ENCODE data around the gene AUNIP.

Gene AUNIP

DNA sequence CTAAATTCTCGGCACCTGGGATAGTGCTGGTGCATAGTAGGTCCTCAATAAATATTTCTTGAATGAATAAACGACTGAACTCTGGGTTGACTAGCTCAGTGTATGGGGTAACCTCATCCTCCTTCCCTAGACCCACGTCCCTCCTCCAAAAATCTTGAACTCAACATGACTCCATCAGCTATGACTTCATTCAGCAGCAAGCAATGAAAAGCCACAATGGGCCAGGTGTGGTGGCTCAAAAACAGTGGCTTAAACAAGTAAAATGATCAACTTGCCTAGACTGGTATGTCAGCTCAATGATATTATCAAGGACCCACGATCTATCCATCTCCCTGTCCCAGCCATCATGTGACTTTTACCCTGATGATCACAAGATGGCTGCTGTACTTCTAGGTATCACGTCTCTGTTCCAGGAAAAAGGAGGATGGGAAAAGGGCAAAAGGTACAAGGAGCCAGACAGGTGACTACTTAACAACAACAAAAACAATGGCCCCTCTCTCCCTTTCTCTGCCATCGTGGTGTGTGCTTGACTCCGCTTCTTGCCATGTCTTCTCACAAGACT, 29.2 kb upstream of the AUNIP start:
- H3K4me1 ChIP-seq (ENCODE audit: control insufficient read depth in 2 of 2, insufficient read depth in 1 of 2, low read depth in 1 of 2, low read length in 2 of 2): peaks cover 10 to 15% of the 10 kb centered on the region in 2 donors
- no peak overlapping the region for H3K4me3 ChIP-seq (ENCODE audit: low read length in 2 of 2)
- no peak overlapping the region for H3K4ac ChIP-seq (ENCODE audit: low read length)
- no peaks in the 10 kb centered on the region for H3K27me3 ChIP-seq (ENCODE audit: control insufficient read depth in 3 of 3, insufficient read depth in 3 of 3, low read depth in 1 of 3, low read length in 3 of 3)
- H2BK12ac ChIP-seq (ENCODE audit: low read length): no peak overlapping the region
- H3K14ac ChIP-seq (ENCODE audit: low read length): no peak overlapping the region
- no peak overlapping the region for H3K27ac ChIP-seq (replicated peaks; ENCODE audit: low read length)
- H2BK120ac ChIP-seq (ENCODE audit: low read depth, low read length): no peak overlapping the region
- H2BK5ac ChIP-seq (ENCODE audit: low read length): no peak overlapping the region
- no CpG with 5 or more reads among the region's 7 CpGs for WGBS, 2 donors (ENCODE audit: extremely low coverage in 2 of 2, insufficient read length in 2 of 2, insufficient replicate concordance in 1 of 2)
- no peaks in the 10 kb centered on the region for H3K9me3 ChIP-seq (replicated peaks in 1 of 2; ENCODE audit: control insufficient read depth in 2 of 2, insufficient read depth in 1 of 2, low read depth in 1 of 2, low read length in 2 of 2)
- peaks cover 4 to 56% of the 10 kb centered on the region in 2 donors for H3K36me3 ChIP-seq (replicated peaks in 1 of 2; ENCODE audit: control insufficient read depth in 2 of 2, insufficient read depth in 2 of 2, low read length in 2 of 2)
- no peak overlapping the region for H2AK5ac ChIP-seq (ENCODE audit: low read depth, low read length)
- H3K4me2 ChIP-seq (ENCODE audit: insufficient read depth, low read length, poor library complexity, severe bottlenecking): no peak overlapping the region
- peaks cover 5% of the 10 kb centered on the region for H3K79me1 ChIP-seq (ENCODE audit: low read depth, low read length)
- no peak overlapping the region for H3K9ac ChIP-seq (ENCODE audit: low read depth, low read length, poor library complexity)
- H2AFZ ChIP-seq (ENCODE audit: low read length): no peak overlapping the region
- DNase-seq (ENCODE audit: low spot score): no peak
- no peak overlapping the region for H3K18ac ChIP-seq (ENCODE audit: low read length)
- H3K23ac ChIP-seq (ENCODE audit: low read depth, low read length, poor library complexity): no peak overlapping the region
- H2BK15ac ChIP-seq (ENCODE audit: low read length): no peak overlapping the region
- H4K8ac ChIP-seq (ENCODE audit: low read depth, low read length): no peak overlapping the region
- no peak overlapping the region for H4K91ac ChIP-seq (ENCODE audit: low read depth, low read length, poor library complexity)

DNA sequence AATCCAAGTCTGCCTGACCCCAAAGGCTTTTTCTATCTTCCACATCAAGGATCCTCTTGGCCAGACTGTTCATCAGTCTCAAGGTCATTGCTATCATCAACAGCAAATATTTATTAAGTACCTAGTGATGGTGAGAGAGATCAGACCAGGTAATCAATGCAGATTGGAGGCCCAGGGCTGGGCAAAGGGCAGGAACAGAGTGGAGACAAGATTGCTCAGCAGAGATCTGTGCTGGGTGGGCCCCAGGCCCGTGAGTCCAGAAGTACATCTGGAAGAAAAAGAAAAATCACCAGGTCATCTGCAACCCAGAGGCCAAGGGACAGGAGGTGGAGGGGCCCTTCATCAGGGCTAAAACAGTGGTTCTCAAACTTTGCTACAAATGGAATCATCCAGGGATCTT, 26.3 kb upstream of the AUNIP start:
- H3K27ac ChIP-seq (replicated peaks; ENCODE audit: low read length): no peak overlapping the region
- H3K4me3 ChIP-seq (ENCODE audit: low read length in 2 of 2): no peak overlapping the region
- no peak overlapping the region for H3K18ac ChIP-seq (ENCODE audit: low read length)

DNA sequence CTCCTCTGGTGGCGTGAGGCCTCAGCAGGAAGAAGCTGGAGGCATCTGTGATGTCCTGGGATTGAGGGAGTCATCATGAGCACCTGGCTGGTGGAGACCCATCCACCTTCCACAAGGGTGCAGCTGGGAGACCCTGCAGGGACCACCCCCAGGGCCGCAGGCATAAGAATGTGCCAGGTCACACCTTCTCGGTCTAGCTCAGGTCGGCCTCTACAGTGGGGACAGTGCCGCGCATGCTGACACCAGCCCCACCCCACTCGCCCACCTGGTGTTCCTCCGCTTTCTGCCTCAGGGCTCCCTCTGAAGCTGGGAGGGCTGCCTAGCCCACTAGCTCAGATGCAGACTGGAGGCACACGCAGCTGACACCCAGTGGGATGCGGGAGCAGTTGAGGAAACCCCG, 22.0 kb upstream of the AUNIP start:
- H2AK5ac ChIP-seq (ENCODE audit: low read depth, low read length): peak overlapping the region; percentile 71
- no peaks in the 10 kb centered on the region for H3K79me1 ChIP-seq (ENCODE audit: low read depth, low read length)
- DNase-seq (ENCODE audit: low spot score): no peak
- no peak overlapping the region for H4K8ac ChIP-seq (ENCODE audit: low read depth, low read length)
- no peak overlapping the region for H4K91ac ChIP-seq (ENCODE audit: low read depth, low read length, poor library complexity)
- H2BK5ac ChIP-seq (ENCODE audit: low read length): peak overlapping the region; percentile 2
- no peak overlapping the region for H3K18ac ChIP-seq (ENCODE audit: low read length)
- no peak overlapping the region for H3K14ac ChIP-seq (ENCODE audit: low read length)
- H3K27me3 ChIP-seq (ENCODE audit: control insufficient read depth in 3 of 3, insufficient read depth in 3 of 3, low read depth in 1 of 3, low read length in 3 of 3): peaks cover 0 to 6% (median 0%) of the 10 kb centered on the region in 3 experiments
- H3K9ac ChIP-seq (ENCODE audit: low read depth, low read length, poor library complexity): no peak overlapping the region
- no peak overlapping the region for H2BK12ac ChIP-seq (ENCODE audit: low read length)
- H3K4me3 ChIP-seq (ENCODE audit: low read length in 2 of 2): no peak overlapping the region
- no peak overlapping the region for H2BK120ac ChIP-seq (ENCODE audit: low read depth, low read length)
- H3K36me3 ChIP-seq (replicated peaks in 1 of 2; ENCODE audit: control insufficient read depth in 2 of 2, insufficient read depth in 2 of 2, low read length in 2 of 2): peaks cover 4 to 21% of the 10 kb centered on the region in 2 donors
- H3K27ac ChIP-seq (replicated peaks; ENCODE audit: low read length): no peak overlapping the region
- no peak overlapping the region for H3K4ac ChIP-seq (ENCODE audit: low read length)
- H2AFZ ChIP-seq (ENCODE audit: low read length): no peak overlapping the region
- H2BK15ac ChIP-seq (ENCODE audit: low read length): no peak overlapping the region
- H3K9me3 ChIP-seq (replicated peaks in 1 of 2; ENCODE audit: control insufficient read depth in 2 of 2, insufficient read depth in 1 of 2, low read depth in 1 of 2, low read length in 2 of 2): no peaks in the 10 kb centered on the region
- H3K23ac ChIP-seq (ENCODE audit: low read depth, low read length, poor library complexity): peak overlapping the region; percentile 17
- H3K4me2 ChIP-seq (ENCODE audit: insufficient read depth, low read length, poor library complexity, severe bottlenecking): no peak overlapping the region
- WGBS, 2 donors (ENCODE audit: extremely low coverage in 2 of 2, insufficient read length in 2 of 2, insufficient replicate concordance in 1 of 2): no CpG with 5 or more reads among the region's 11 CpGs
- peaks cover 0 to under 1% of the 10 kb centered on the region in 2 donors for H3K4me1 ChIP-seq (ENCODE audit: control insufficient read depth in 2 of 2, insufficient read depth in 1 of 2, low read depth in 1 of 2, low read length in 2 of 2)

More for the DNA sequence above, 26.3 kb upstream of the AUNIP start:
- Histone ChIP-seq H4K8ac (ENCODE audit: low read depth, low read length) (no peak overlapping the region), H3K4ac (ENCODE audit: low read length) (no peak overlapping the region), H3K14ac (ENCODE audit: low read length) (no peak overlapping the region), H3K36me3 (replicated peaks in 1 of 2; ENCODE audit: control insufficient read depth in 2 of 2, insufficient read depth in 2 of 2, low read length in 2 of 2) (peaks cover 4 to 47% of the 10 kb centered on the region in 2 donors), H3K23ac (ENCODE audit: low read depth, low read length, poor library complexity) (no peak overlapping the region), H3K27me3 (ENCODE audit: control insufficient read depth in 3 of 3, insufficient read depth in 3 of 3, low read depth in 1 of 3, low read length in 3 of 3) (no peaks in the 10 kb centered on the region), H2AFZ (ENCODE audit: low read length) (no peak overlapping the region), H4K91ac (ENCODE audit: low read depth, low read length, poor library complexity) (no peak overlapping the region), H3K9me3 (replicated peaks in 1 of 2; ENCODE audit: control insufficient read depth in 2 of 2, insufficient read depth in 1 of 2, low read depth in 1 of 2, low read length in 2 of 2) (no peaks in the 10 kb centered on the region), H3K4me1 (ENCODE audit: control insufficient read depth in 2 of 2, insufficient read depth in 1 of 2, low read depth in 1 of 2, low read length in 2 of 2) (peaks cover 0 to 5% of the 10 kb centered on the region in 2 donors), H3K4me2 (ENCODE audit: insufficient read depth, low read length, poor library complexity, severe bottlenecking) (no peak overlapping the region), H3K79me1 (ENCODE audit: low read depth, low read length) (peaks cover 3% of the 10 kb centered on the region), H2BK12ac (ENCODE audit: low read length) (no peak overlapping the region), H2BK120ac (ENCODE audit: low read depth, low read length) (no peak overlapping the region), H3K9ac (ENCODE audit: low read depth, low read length, poor library complexity) (no peak overlapping the region), H2BK15ac (ENCODE audit: low read length) (no peak overlapping the region), H2AK5ac (ENCODE audit: low read depth, low read length) (no peak overlapping the region), H2BK5ac (ENCODE audit: low read length) (no peak overlapping the region)
- no CpG with 5 or more reads among the region's 1 CpG for WGBS, 2 donors (ENCODE audit: extremely low coverage in 2 of 2, insufficient read length in 2 of 2, insufficient replicate concordance in 1 of 2)
- DNase-seq (ENCODE audit: low spot score): no peak

DNA sequence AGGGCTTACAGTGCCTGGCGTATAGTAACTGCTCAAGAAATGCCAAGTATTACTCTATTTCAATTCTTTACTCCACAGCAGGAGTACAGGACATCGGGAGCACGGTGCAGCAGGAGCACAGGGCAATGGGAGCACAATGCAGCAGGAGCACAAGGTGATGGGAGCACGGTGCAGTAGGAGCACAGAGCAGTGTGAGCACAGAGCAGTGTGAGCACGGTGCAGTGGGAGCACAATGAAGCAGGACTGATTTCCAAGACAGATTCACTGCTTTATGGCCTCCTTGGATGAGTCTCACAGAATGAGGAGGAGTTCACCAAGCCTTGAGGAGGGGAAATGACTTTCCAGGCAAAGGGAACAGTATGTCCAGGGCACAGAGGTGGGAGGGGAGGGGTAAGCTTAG, 21.3 kb upstream of the AUNIP start:
- H2BK15ac ChIP-seq (ENCODE audit: low read length): no peak overlapping the region
- peaks cover 0 to 9% (median 0%) of the 10 kb centered on the region in 3 experiments for H3K27me3 ChIP-seq (ENCODE audit: control insufficient read depth in 3 of 3, insufficient read depth in 3 of 3, low read depth in 1 of 3, low read length in 3 of 3)
- DNase-seq (ENCODE audit: low spot score): no peak
- peaks cover 0 to 4% of the 10 kb centered on the region in 2 donors for H3K4me1 ChIP-seq (ENCODE audit: control insufficient read depth in 2 of 2, insufficient read depth in 1 of 2, low read depth in 1 of 2, low read length in 2 of 2)
- no peak overlapping the region for H2BK12ac ChIP-seq (ENCODE audit: low read length)
- H4K8ac ChIP-seq (ENCODE audit: low read depth, low read length): no peak overlapping the region
- H2BK5ac ChIP-seq (ENCODE audit: low read length): peak overlapping the region; percentile 2
- no peak overlapping the region for H3K18ac ChIP-seq (ENCODE audit: low read length)
- H3K4ac ChIP-seq (ENCODE audit: low read length): no peak overlapping the region
- H3K14ac ChIP-seq (ENCODE audit: low read length): no peak overlapping the region
- no peak overlapping the region for H3K4me2 ChIP-seq (ENCODE audit: insufficient read depth, low read length, poor library complexity, severe bottlenecking)
- H3K27ac ChIP-seq (replicated peaks; ENCODE audit: low read length): no peak overlapping the region
- H3K23ac ChIP-seq (ENCODE audit: low read depth, low read length, poor library complexity): no peak overlapping the region
- no peaks in the 10 kb centered on the region for H3K79me1 ChIP-seq (ENCODE audit: low read depth, low read length)
- no peak overlapping the region for H2AK5ac ChIP-seq (ENCODE audit: low read depth, low read length)
- no peak overlapping the region for H2AFZ ChIP-seq (ENCODE audit: low read length)
- no peak overlapping the region for H2BK120ac ChIP-seq (ENCODE audit: low read depth, low read length)
- no peak overlapping the region for H4K91ac ChIP-seq (ENCODE audit: low read depth, low read length, poor library complexity)
- no peaks in the 10 kb centered on the region for H3K9me3 ChIP-seq (replicated peaks in 1 of 2; ENCODE audit: control insufficient read depth in 2 of 2, insufficient read depth in 1 of 2, low read depth in 1 of 2, low read length in 2 of 2)
- no peak overlapping the region for H3K4me3 ChIP-seq (ENCODE audit: low read length in 2 of 2)
- peaks cover 4 to 16% of the 10 kb centered on the region in 2 donors for H3K36me3 ChIP-seq (replicated peaks in 1 of 2; ENCODE audit: control insufficient read depth in 2 of 2, insufficient read depth in 2 of 2, low read length in 2 of 2)
- no peak overlapping the region for H3K9ac ChIP-seq (ENCODE audit: low read depth, low read length, poor library complexity)
- WGBS, 2 donors (ENCODE audit: extremely low coverage in 2 of 2, insufficient read length in 2 of 2, insufficient replicate concordance in 1 of 2): no CpG with 5 or more reads among the region's 5 CpGs
